Karpas-422 (cell line): ENCODE data around the gene IHH. TPM values are rescaled to one million over a fixed set of nuclear protein-coding genes. Genes with fewer than 3 reads are reported as not detected.

Source experiments
- DNase-seq: peaks from one replicate; pipeline ENCODE4 v3.0.0-alpha.2; 2015
- H2AFZ ChIP-seq: fragments of 200-600 bp; sonication (generic); 2 replicates; pipeline ENCODE4 v1.6.1; 2014; ENCODE audit warnings: antibody characterized with exemption, low read length, mixed read lengths
- H3K27ac ChIP-seq: fragments of 200-600 bp; sonication (generic); 2 replicates; pipeline ENCODE4 v1.5.1; 2014; ENCODE audit warnings: mild to moderate bottlenecking, low read length, moderate library complexity
- H3K27me3 ChIP-seq: fragments of 200-600 bp; sonication (generic); 2 replicates; pipeline ENCODE4 v1.6.1; 2014; ENCODE audit warnings: low read length, mixed read lengths
- H3K36me3 ChIP-seq: fragments of 200-600 bp; sonication (generic); 2 replicates; pipeline ENCODE4 v1.6.1; 2014; ENCODE audit warnings: low read length, mixed read lengths; ENCODE audit not compliant: insufficient read depth
- H3K4me1 ChIP-seq: fragments of 200-600 bp; sonication (generic); 2 replicates; pipeline ENCODE4 v1.6.1; 2014; ENCODE audit warnings: mild to moderate bottlenecking, low read length, mixed read lengths
- H3K4me2 ChIP-seq: fragments of 200-600 bp; sonication (generic); 2 replicates; pipeline ENCODE4 v1.6.1; 2014; ENCODE audit warnings: low read length, low read depth, mild to moderate bottlenecking; ENCODE audit not compliant: poor library complexity, severe bottlenecking
- H3K4me3 ChIP-seq: fragments of 200-600 bp; sonication (generic); 2 replicates; pipeline ENCODE4 v1.5.1; 2014; ENCODE audit warnings: mild to moderate bottlenecking, antibody characterized with exemption, low read length, mixed read lengths
- H3K79me2 ChIP-seq: fragments of 200-600 bp; sonication (generic); 2 replicates; pipeline ENCODE4 v1.6.1; 2014; ENCODE audit warnings: mild to moderate bottlenecking, low read length, mixed read lengths
- H3K9ac ChIP-seq: fragments of 200-600 bp; sonication (generic); 2 replicates; pipeline ENCODE4 v1.6.0; 2014; ENCODE audit warnings: low read length
- H3K9me2 ChIP-seq: fragments of 200-600 bp; sonication (generic), shearing (Covaris generic); replicated peaks from 2 replicates; pipeline ENCODE4 v1.6.0; 2014; ENCODE audit warnings: mild to moderate bottlenecking, low read length, moderate library complexity; ENCODE audit not compliant: insufficient read depth
- H3K9me3 ChIP-seq: fragments of 300-700, 200-600 bp; sonication (generic); 2 replicates; pipeline ENCODE4 v1.6.1; 2014; ENCODE audit warnings: low read length, mixed read lengths
- H4K20me1 ChIP-seq: fragments of 200-600 bp; sonication (generic); 2 replicates; pipeline ENCODE4 v1.6.1; 2014; ENCODE audit warnings: mild to moderate bottlenecking, antibody characterized with exemption, low read length, low read depth; ENCODE audit not compliant: insufficient read depth
- total RNA-seq: library from RNA; depleted of rRNA; stranded (reverse); fragments of >200 nt; shearing (Covaris generic); gene quantifications from 2 replicates; pipeline ENCODE4 v1.2.3, GENCODE V29; 2014; ENCODE audit warnings: low replicate concordance

The IHH gene
- total RNA-seq, 1 experiment from 2014 or later: not detected

DNA sequence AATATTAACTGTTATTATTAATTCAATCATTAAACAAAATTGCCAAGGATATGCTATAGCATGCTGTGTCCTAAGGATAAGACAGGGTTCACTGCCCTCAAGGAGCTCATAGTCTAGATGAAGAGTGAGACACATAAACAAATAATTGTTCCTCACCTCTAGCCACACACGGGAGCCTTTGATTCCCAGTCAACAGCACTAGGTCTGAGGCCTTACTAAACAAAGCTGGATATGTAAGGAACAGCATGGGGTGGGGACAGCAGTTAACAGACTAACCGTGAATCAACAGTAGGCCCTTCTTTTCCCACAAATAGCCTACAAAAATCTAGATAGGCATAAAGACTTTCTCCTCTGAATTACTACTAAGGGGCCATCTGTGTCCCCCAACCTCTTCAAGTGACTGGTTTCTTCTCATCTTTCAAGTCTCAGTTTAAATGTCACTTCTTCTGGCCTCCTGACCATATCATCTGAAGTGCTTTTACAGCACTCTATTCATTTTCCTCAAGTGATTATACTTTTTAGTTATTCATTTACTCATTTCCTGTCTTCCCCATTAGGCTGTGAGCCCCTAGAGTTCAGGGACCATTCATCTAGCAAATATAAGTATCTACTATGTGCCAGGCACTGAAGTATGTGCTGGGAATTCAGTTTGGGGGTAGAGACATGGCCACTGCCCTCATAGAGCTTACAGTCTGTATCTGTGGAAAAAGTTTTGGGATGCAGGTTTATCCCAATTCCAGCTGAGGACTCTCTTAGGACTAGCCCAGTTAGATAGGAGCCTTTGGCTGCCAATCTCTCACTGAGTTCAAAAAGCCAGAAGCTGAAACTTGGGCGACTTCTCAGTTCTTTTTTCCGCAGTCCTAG, 29.9 kb upstream of the IHH start:
- H3K4me3 ChIP-seq: no peak overlapping the region
- H3K9me3 ChIP-seq: no peaks in the 10 kb centered on the region
- H3K36me3 ChIP-seq: no peaks in the 10 kb centered on the region
- H3K27me3 ChIP-seq: no peaks in the 10 kb centered on the region
- H2AFZ ChIP-seq: no peak overlapping the region
- H3K79me2 ChIP-seq: no peaks in the 10 kb centered on the region
- H3K27ac ChIP-seq: no peak overlapping the region
- no peaks in the 10 kb centered on the region for H3K4me1 ChIP-seq
- H3K9me2 ChIP-seq: no peaks in the 10 kb centered on the region
- H4K20me1 ChIP-seq: no peaks in the 10 kb centered on the region
- H3K4me2 ChIP-seq: no peak overlapping the region
- no peak overlapping the region for H3K9ac ChIP-seq
- no peak for DNase-seq

- peaks cover 1% of the 10 kb centered on the region; the same call in 1 of the 2 replicates for H4K20me1 ChIP-seq
- no peak overlapping the region for H3K9ac ChIP-seq
- no peak for DNase-seq
- H3K79me2 ChIP-seq: no peaks in the 10 kb centered on the region
- H3K36me3 ChIP-seq: no peaks in the 10 kb centered on the region
- H2AFZ ChIP-seq: no peak overlapping the region
- H3K4me2 ChIP-seq: no peak overlapping the region
- no peak overlapping the region for H3K4me3 ChIP-seq
- H3K9me3 ChIP-seq: no peaks in the 10 kb centered on the region
- H3K27me3 ChIP-seq: no peaks in the 10 kb centered on the region
- no peaks in the 10 kb centered on the region for H3K9me2 ChIP-seq
- peaks cover 9% of the 10 kb centered on the region; the same call in 1 of the 2 replicates for H3K4me1 ChIP-seq
- H3K27ac ChIP-seq: no peak overlapping the region
Observed at GRCh38 chr2:219089330-219089729, 28.6 kb upstream of the IHH start.

GRCh38 chr2:219087848-219088247, 27.1 kb upstream of the IHH start:
- Histone ChIP-seq H3K36me3 (no peaks in the 10 kb centered on the region), H3K4me1 (peaks cover 9% of the 10 kb centered on the region; the same call in 1 of the 2 replicates), H3K4me3 (no peak overlapping the region), H4K20me1 (peaks cover 6% of the 10 kb centered on the region; the same call in 1 of the 2 replicates), H3K27ac (no peak overlapping the region), H3K9me2 (no peaks in the 10 kb centered on the region), H3K9me3 (no peaks in the 10 kb centered on the region), H3K4me2 (no peak overlapping the region), H3K27me3 (no peaks in the 10 kb centered on the region), H2AFZ (no peak overlapping the region), H3K9ac (no peak overlapping the region), H3K79me2 (no peaks in the 10 kb centered on the region)
- DNase-seq: no peak

GRCh38 chr2:219087361-219087760, 26.6 kb upstream of the IHH start:
- H4K20me1 ChIP-seq: peaks cover 9% of the 10 kb centered on the region; the same call in 1 of the 2 replicates
- DNase-seq: no peak
- H3K4me2 ChIP-seq: no peak overlapping the region
- no peak overlapping the region for H3K4me3 ChIP-seq
- no peaks in the 10 kb centered on the region for H3K79me2 ChIP-seq
- H3K9me3 ChIP-seq: no peaks in the 10 kb centered on the region
- H3K36me3 ChIP-seq: no peaks in the 10 kb centered on the region
- H3K27ac ChIP-seq: no peak overlapping the region
- no peaks in the 10 kb centered on the region for H3K27me3 ChIP-seq
- H2AFZ ChIP-seq: no peak overlapping the region
- H3K9me2 ChIP-seq: no peaks in the 10 kb centered on the region
- peaks cover 13% of the 10 kb centered on the region for H3K4me1 ChIP-seq
- no peak overlapping the region for H3K9ac ChIP-seq

DNA sequence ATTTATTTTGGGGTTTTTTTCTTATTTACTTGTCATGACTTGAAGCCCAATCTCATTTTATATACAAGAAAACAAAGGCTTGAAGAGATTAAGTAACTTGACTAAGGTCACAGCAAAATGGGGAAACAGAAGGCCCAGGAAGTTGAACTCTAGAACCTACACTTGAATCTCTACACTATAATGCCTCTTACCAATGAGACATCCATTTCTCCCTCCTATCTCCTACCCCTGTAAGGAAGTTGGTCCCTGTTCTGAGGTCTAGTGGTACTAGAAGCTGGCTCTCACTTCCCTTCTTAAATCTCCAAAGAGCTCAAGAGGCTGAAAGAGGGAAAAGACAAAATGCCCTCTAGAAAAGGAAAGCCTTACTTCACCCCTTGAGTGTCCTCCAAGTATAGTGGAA, 25.5 kb upstream of the IHH start:
- H3K4me3 ChIP-seq: no peak overlapping the region
- H3K9me3 ChIP-seq: no peaks in the 10 kb centered on the region
- H3K9ac ChIP-seq: no peak overlapping the region
- no peaks in the 10 kb centered on the region for H3K79me2 ChIP-seq
- H3K27ac ChIP-seq: no peak overlapping the region
- H3K9me2 ChIP-seq: no peaks in the 10 kb centered on the region
- no peak overlapping the region for H3K4me2 ChIP-seq
- H3K27me3 ChIP-seq: no peaks in the 10 kb centered on the region
- H3K4me1 ChIP-seq: peaks cover 25% of the 10 kb centered on the region
- no peaks in the 10 kb centered on the region for H3K36me3 ChIP-seq
- H4K20me1 ChIP-seq: peaks cover 9% of the 10 kb centered on the region; the same call in 1 of the 2 replicates
- no peak overlapping the region for H2AFZ ChIP-seq
- DNase-seq: no peak

GRCh38 chr2:219084791-219085190, 24.1 kb upstream of the IHH start:
- Histone ChIP-seq H3K4me3 (no peak overlapping the region), H3K4me1 (peaks cover 28% of the 10 kb centered on the region), H4K20me1 (peaks cover 9% of the 10 kb centered on the region; the same call in 1 of the 2 replicates), H3K27ac (no peak overlapping the region), H3K9me2 (no peaks in the 10 kb centered on the region), H3K9me3 (no peaks in the 10 kb centered on the region), H3K4me2 (no peak overlapping the region), H3K79me2 (no peaks in the 10 kb centered on the region), H2AFZ (no peak overlapping the region), H3K9ac (no peak overlapping the region), H3K36me3 (no peaks in the 10 kb centered on the region), H3K27me3 (no peaks in the 10 kb centered on the region)
- DNase-seq: no peak

DNA sequence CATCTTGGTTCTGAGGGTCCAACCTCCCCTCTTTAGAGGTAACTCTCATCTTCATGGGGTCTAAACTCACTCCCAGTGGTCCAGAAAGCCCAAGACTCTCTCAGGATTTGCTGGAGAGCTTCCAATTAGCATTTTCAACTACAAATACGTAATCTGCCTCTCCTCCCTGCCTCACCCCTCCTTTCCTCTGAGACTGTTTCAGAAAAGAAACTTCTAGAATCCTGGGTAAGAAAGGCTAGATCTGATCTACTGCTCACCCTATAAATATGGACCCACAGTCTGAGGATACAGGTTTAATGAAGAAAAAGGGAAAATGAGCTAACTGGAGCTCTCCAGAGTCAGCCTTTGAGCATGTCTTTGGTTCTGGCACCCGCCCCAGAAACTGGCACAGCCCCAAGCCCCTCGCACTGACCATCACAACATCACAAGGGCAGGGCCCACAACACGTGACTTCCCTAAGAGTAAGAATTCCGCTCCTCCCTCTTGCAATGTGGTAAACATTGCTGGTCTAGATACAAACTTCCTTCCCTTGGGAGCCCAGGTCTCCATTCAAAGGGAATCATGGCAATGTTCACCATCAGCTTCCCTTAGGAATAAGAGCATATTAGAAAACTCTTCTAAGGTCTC, 21.7 kb upstream of the IHH start:
- no peaks in the 10 kb centered on the region for H3K36me3 ChIP-seq
- no peaks in the 10 kb centered on the region for H3K9me2 ChIP-seq
- H2AFZ ChIP-seq: no peak overlapping the region
- no peak overlapping the region for H3K4me3 ChIP-seq
- no peaks in the 10 kb centered on the region for H3K79me2 ChIP-seq
- H4K20me1 ChIP-seq: peaks cover 9% of the 10 kb centered on the region; the same call in 1 of the 2 replicates
- peaks cover 28% of the 10 kb centered on the region for H3K4me1 ChIP-seq
- H3K4me2 ChIP-seq: peak overlapping the region; percentile 9
- no peak for DNase-seq
- no peak overlapping the region for H3K9ac ChIP-seq
- no peak overlapping the region for H3K27ac ChIP-seq
- no peaks in the 10 kb centered on the region for H3K27me3 ChIP-seq
- no peaks in the 10 kb centered on the region for H3K9me3 ChIP-seq

DNA sequence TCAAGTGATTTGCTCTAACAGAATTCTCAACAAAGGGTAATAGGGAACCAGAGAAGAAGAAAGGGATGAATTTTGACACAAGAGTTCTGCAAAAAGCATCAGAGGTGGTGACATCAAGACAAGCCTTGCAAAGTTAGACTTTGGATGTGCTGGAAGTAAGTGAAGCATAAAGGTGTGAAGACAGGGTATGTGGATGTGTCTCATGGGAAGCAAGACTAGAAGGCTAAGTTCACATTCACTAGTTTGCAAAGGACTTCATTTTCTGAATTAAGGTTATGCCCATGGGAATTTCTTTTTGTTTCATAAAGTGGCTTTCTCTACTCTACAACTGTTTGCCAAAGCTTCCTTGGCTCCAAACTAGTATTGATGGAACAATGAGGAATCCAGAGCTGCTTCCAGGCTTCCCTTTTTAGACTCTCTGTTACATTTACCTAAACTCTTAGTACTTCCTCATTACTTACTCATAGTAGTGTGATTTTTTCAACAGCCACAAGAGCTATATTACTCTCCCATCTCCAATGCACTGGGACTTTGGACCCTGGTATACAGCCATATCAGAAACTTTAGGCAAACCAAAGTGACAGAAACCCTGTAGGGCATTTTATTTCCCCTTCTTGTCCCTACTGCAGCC, 21.1 kb upstream of the IHH start:
- Histone ChIP-seq H3K4me3 (no peak overlapping the region), H3K79me2 (no peaks in the 10 kb centered on the region), H3K4me1 (peaks cover 28% of the 10 kb centered on the region), H3K36me3 (no peaks in the 10 kb centered on the region), H3K9ac (no peak overlapping the region), H3K27ac (no peak overlapping the region), H3K27me3 (no peaks in the 10 kb centered on the region), H3K9me3 (no peaks in the 10 kb centered on the region), H4K20me1 (peaks cover 9% of the 10 kb centered on the region; the same call in 1 of the 2 replicates), H2AFZ (no peak overlapping the region), H3K9me2 (no peaks in the 10 kb centered on the region), H3K4me2 (peak overlapping the region; percentile 9)
- DNase-seq: peak; percentile 63
